T-cell (primary cell): ENCODE measurements around the gene GALNTL6. TPM values are rescaled to one million over a fixed set of nuclear protein-coding genes. Genes with fewer than 3 reads are reported as not detected.

Experiments used
- ATAC-seq, 4 experiments: fragments of 200-7000 bp in 3 of 4; fragments of 150-1000 bp in 1 of 4; cut with Tn5 transposase; replicated peaks in 1 of 4; 1 replicate in 3 of 4; 2 replicates in 1 of 4; pipeline ENCODE4 v1.10.0; 2021; ENCODE audit warnings: moderate library complexity in 3 of 4, mild to moderate bottlenecking in 2 of 4, moderate number of reproducible peaks in 1 of 4
- CTCF ChIA-PET, 2 donors: fragments of 300-600 bp; sonication (Branson Sonifier 250); formaldehyde crosslinking; loops; one replicate each; lab custom pipeline; 2022; ENCODE audit warnings: antibody characterized with exemption in 2 of 2; lab: Charles Lee
- POLR2A ChIA-PET, 2 donors: fragments of 300-600 bp; sonication (Branson Sonifier 250); formaldehyde crosslinking; loops; one replicate each; lab custom pipeline; 2022; ENCODE audit warnings: antibody characterized with exemption in 2 of 2; lab: Charles Lee
- DNase-seq, 35 experiments: peaks; one replicate each; pipeline versions ENCODE4 v3.0.0 to v3.0.0-alpha.2; 2013 to 2023
- H3K27ac ChIP-seq: one replicate; pipeline ENCODE4 v1.5.1; 2013; ENCODE audit warnings: low read length
- H3K27me3 ChIP-seq, 2 experiments: replicated peaks in 1 of 2; 1 replicate in 1 of 2; 2 replicates in 1 of 2; pipeline versions ENCODE4 v1.6.1 to v1.7.0; 2013; ENCODE audit warnings: low read length in 1 of 2, mixed read lengths in 1 of 2; ENCODE audit not compliant: control insufficient read depth in 2 of 2, insufficient read depth in 2 of 2; ENCODE audit errors: extremely low read depth in 1 of 2
- H3K36me3 ChIP-seq, 2 donors: 1 replicate in 1 of 2; 2 replicates in 1 of 2; pipeline versions ENCODE4 v1.6.1 to v1.7.0; 2013; ENCODE audit warnings: low read length in 1 of 2; ENCODE audit not compliant: control insufficient read depth in 2 of 2, insufficient read depth in 1 of 2; ENCODE audit errors: extremely low read depth in 1 of 2
- H3K4me1 ChIP-seq, 2 experiments: 1 replicate in 1 of 2; 2 replicates in 1 of 2; pipeline versions ENCODE4 v1.6.1 to v1.7.0; 2013; ENCODE audit warnings: low read length in 2 of 2, mixed read lengths in 1 of 2; ENCODE audit not compliant: insufficient read depth in 2 of 2, control insufficient read depth in 1 of 2; ENCODE audit errors: extremely low read depth in 1 of 2
- H3K4me3 ChIP-seq, 2 donors: 1 replicate in 1 of 2; 2 replicates in 1 of 2; pipeline versions ENCODE4 v1.5.1 to v1.7.0; 2013; ENCODE audit warnings: mild to moderate bottlenecking in 2 of 2, low read length in 1 of 2, moderate library complexity in 1 of 2; ENCODE audit not compliant: control insufficient read depth in 1 of 2; ENCODE audit errors: extremely low read depth in 1 of 2
- H3K9me3 ChIP-seq: 2 replicates; pipeline ENCODE4 v1.7.0; 2013
- H3K27ac Mint-ChIP-seq, 2 donors: one replicate each; pipeline ENCODE4 v1.8.0; 2020 to 2021; ENCODE audit warnings: mild to moderate bottlenecking in 2 of 2, mixed read lengths in 2 of 2
- H3K27me3 Mint-ChIP-seq, 2 donors: one replicate each; pipeline ENCODE4 v1.8.0; 2021 to 2022; ENCODE audit warnings: mixed read lengths in 2 of 2
- H3K36me3 Mint-ChIP-seq: one replicate; pipeline ENCODE4 v1.8.0; 2021; ENCODE audit warnings: mixed read lengths
- H3K4me1 Mint-ChIP-seq, 3 donors: one replicate each; pipeline ENCODE4 v1.8.0; 2020 to 2022; ENCODE audit warnings: mixed read lengths in 3 of 3, mild to moderate bottlenecking in 1 of 3
- H3K4me3 Mint-ChIP-seq, 3 donors: one replicate each; pipeline ENCODE4 v1.8.0; 2020 to 2022; ENCODE audit warnings: mild to moderate bottlenecking in 3 of 3, mixed read lengths in 3 of 3, moderate library complexity in 3 of 3
- H3K9me3 Mint-ChIP-seq, 3 donors: one replicate each; pipeline ENCODE4 v1.8.0; 2020 to 2022; ENCODE audit warnings: mixed read lengths in 3 of 3
- WGBS: methylation state at CpG from one replicate; pipeline ENCODE4 v1.1.5; 2013; ENCODE audit warnings: missing lambda C conversion rate; ENCODE audit not compliant: insufficient coverage; 5-methylcytosine and 5-hydroxymethylcytosine counted together
- total RNA-seq, 35 experiments: library from RNA in 6 of 35; stranded (reverse) in 6 of 35; fragments of 120-200 nt in 1 of 35; gene quantifications; one replicate each; pipeline versions ENCODE4 v1.2.1 to v1.2.4 and lab custom pipeline; 2013 to 2026

GALNTL6 gene
- total RNA-seq, 5 donors from 2014 or later (not counting 1 experiment from before 2014, with no cell fraction given), result not detected

DNA sequence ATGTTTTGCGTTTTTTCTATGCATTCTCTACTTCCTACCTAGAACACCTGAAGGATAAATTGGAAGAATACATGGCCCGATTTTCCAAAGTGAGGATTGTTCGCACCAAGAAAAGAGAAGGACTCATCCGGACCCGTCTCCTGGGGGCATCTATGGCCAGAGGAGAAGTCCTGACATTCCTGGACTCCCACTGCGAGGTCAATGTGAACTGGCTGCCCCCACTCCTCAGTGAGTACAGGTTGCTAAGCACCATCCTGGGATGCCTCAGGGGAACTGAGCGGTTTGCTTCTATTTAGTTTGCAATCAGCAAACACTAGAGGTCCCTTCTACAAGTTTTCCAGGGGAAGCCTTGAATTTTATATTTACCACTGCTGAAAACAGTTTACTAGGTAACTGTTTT lies 996.1 kb downstream of the GALNTL6 start:
- DNase-seq (no peak), ATAC-seq (no peak)
- H3K27me3 Mint-ChIP-seq, result peaks cover 0 to 5% of the 10 kb centered on the region in 2 donors
- H3K27ac ChIP-seq, result no peak overlapping the region
- H3K4me3 Mint-ChIP-seq, result no peak overlapping the region
- H3K9me3 ChIP-seq, result no peaks in the 10 kb centered on the region
- H3K4me3 ChIP-seq, result no peak overlapping the region
- H3K27ac Mint-ChIP-seq, result no peak overlapping the region
- H3K36me3 ChIP-seq, result no peaks in the 10 kb centered on the region
- H3K27me3 ChIP-seq, result no peaks in the 10 kb centered on the region
- no peaks in the 10 kb centered on the region for H3K4me1 ChIP-seq
- H3K36me3 Mint-ChIP-seq, result no peaks in the 10 kb centered on the region
- CTCF ChIA-PET, result no interaction called here
- POLR2A ChIA-PET, result no interaction called here
- 73% methylated on average over 5 of the region's 7 CpGs for WGBS
- no peaks in the 10 kb centered on the region for H3K4me1 Mint-ChIP-seq
- H3K9me3 Mint-ChIP-seq, result no peaks in the 10 kb centered on the region

DNA sequence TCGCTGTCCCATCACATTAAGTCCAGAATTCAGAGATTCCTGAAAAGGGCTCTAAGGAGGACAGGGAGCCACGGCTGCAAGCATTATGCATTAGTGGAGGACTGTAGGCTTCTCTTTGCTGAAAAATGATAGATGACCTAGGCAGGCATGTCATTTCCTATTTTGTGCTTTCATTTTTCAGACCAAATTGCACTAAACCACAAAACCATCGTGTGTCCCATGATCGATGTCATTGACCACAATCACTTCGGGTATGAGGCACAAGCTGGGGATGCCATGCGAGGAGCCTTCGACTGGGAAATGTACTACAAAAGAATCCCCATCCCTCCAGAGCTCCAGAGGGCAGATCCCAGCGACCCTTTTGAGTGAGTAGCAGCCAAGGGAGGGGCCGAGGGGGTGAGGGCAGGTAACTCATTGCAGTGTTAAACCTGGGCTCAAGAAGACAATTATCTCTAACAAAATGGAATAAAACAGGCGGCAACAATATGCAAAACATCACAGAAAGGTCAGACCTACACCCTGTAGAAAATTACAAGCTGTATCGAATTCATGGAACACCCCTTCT lies 1000.2 kb downstream of the GALNTL6 start:
- H3K9me3 Mint-ChIP-seq, result no peaks in the 10 kb centered on the region
- Histone ChIP-seq H3K27me3 (no peaks in the 10 kb centered on the region), H3K9me3 (no peaks in the 10 kb centered on the region), H3K4me1 (no peaks in the 10 kb centered on the region), H3K4me3 (no peak overlapping the region), H3K36me3 (no peaks in the 10 kb centered on the region), H3K27ac (no peak overlapping the region)
- H3K27me3 Mint-ChIP-seq, result peaks cover 0 to 8% of the 10 kb centered on the region in 2 donors
- ChIA-PET CTCF (no interaction called here), POLR2A (no interaction called here)
- DNase-seq (no peak), ATAC-seq (no peak)
- 13% methylated on average over 6 of the region's 11 CpGs for WGBS
- no peak overlapping the region for H3K27ac Mint-ChIP-seq
- no peaks in the 10 kb centered on the region for H3K4me1 Mint-ChIP-seq
- H3K4me3 Mint-ChIP-seq, result no peak overlapping the region
- H3K36me3 Mint-ChIP-seq, result no peaks in the 10 kb centered on the region

DNA sequence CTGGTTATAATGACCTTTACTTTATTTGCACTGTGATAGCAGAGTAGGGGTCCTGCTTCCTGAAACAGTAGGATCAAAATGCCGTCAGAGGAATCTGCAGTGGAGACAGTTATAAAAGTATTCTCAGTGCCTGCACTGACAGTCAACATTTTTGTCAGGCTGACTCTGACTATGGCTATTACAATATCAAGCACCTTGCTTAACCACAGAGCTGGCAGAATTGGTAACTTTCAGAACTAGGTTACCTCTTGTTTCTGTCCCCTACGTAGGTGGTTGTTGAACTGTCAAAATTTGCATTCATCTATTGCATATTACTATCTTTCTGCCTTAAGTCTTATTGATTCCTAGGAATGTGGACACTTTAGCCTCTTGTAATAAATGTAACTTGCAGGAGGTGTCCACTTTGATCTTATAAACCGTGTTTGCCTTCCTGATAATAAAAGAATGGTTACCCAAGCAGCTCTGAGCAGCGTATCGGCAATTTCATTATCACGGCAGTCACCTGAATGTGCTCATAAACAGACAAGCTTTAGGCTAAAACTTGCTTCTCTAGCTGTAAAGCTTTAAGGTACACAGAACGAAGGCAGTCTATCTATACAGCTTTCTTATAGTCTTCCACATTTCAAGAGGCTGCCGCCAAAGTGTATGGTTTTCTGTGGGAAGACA lies 1002.4 kb downstream of the GALNTL6 start:
- Histone ChIP-seq H3K27ac (no peak overlapping the region), H3K36me3 (no peaks in the 10 kb centered on the region), H3K27me3 (no peaks in the 10 kb centered on the region), H3K4me1 (no peaks in the 10 kb centered on the region), H3K4me3 (no peak overlapping the region), H3K9me3 (no peaks in the 10 kb centered on the region)
- Mint-ChIP-seq H3K27me3 (peaks cover 0 to 9% of the 10 kb centered on the region in 2 donors), H3K4me3 (no peak overlapping the region), H3K27ac (no peak overlapping the region), H3K9me3 (no peaks in the 10 kb centered on the region), H3K4me1 (no peaks in the 10 kb centered on the region), H3K36me3 (no peaks in the 10 kb centered on the region)
- ATAC-seq, result no peak
- ChIA-PET POLR2A (no interaction called here), CTCF (no interaction called here)
- WGBS, result 56% methylated on average over 1 of the region's 8 CpGs
- no peak for DNase-seq

DNA sequence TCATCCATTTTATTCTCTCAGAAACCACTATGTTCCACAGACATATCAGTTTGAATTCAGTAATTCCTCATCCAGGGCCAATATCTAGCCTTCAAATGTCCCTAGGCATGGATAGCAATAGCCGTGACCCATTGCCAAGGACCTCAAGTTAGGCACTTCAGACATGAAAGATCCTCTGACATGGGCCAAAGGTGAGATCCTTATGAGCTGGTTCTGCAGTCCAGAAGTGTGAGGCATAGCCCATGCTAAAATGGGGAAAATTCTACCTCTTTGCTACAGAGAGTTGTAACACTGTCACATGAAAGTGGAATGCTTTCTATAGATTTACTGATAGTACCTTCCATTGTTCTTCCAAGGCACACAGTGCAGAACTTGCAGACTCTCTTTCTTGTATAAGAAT lies 1005.7 kb downstream of the GALNTL6 start:
- Mint-ChIP-seq H3K36me3 (no peaks in the 10 kb centered on the region), H3K27ac (no peak overlapping the region), H3K4me1 (no peaks in the 10 kb centered on the region), H3K4me3 (no peak overlapping the region), H3K9me3 (no peaks in the 10 kb centered on the region), H3K27me3 (peaks cover 0 to 11% of the 10 kb centered on the region in 2 donors)
- no peak overlapping the region for H3K27ac ChIP-seq
- no peaks in the 10 kb centered on the region for H3K4me1 ChIP-seq
- H3K9me3 ChIP-seq, result no peaks in the 10 kb centered on the region
- ATAC-seq (no peak), DNase-seq (no peak)
- ChIA-PET CTCF (no interaction called here), POLR2A (no interaction called here)
- no peaks in the 10 kb centered on the region for H3K36me3 ChIP-seq
- peaks cover 0 to 2% of the 10 kb centered on the region in 2 experiments for H3K27me3 ChIP-seq
- H3K4me3 ChIP-seq, result no peak overlapping the region
- WGBS, result no CpG with 5 or more reads among the region's 1 CpG

DNA sequence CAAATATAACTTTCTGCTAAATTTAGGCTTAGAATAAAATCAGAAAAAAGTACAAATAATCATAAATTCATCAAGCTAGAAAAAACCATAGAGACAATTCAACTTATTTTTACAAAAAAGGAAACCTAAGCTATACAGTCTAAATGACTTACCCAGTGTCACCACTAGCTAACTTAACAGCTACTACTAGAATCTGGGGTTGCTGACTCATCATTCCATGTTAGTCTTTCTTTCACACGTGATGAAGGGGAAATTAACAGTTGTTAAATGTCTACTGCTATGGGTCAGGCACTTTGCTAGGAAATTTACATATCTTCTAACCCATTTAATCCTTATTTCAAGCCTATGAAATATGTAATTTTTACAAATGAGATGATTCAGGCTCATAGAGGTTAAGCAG lies 1006.1 kb downstream of the GALNTL6 start:
- Mint-ChIP-seq H3K36me3 (no peaks in the 10 kb centered on the region), H3K27me3 (peaks cover 0 to 11% of the 10 kb centered on the region in 2 donors), H3K4me3 (no peak overlapping the region), H3K27ac (no peak overlapping the region), H3K9me3 (no peaks in the 10 kb centered on the region), H3K4me1 (no peaks in the 10 kb centered on the region)
- no peak overlapping the region for H3K4me3 ChIP-seq
- ChIA-PET POLR2A (no interaction called here), CTCF (no interaction called here)
- H3K27ac ChIP-seq, result no peak overlapping the region
- peaks cover 0 to 2% of the 10 kb centered on the region in 2 experiments for H3K27me3 ChIP-seq
- no peaks in the 10 kb centered on the region for H3K36me3 ChIP-seq
- no peaks in the 10 kb centered on the region for H3K4me1 ChIP-seq
- H3K9me3 ChIP-seq, result no peaks in the 10 kb centered on the region
- no CpG with 5 or more reads among the region's 1 CpG for WGBS
- no peak for ATAC-seq
- DNase-seq, result no peak

DNA sequence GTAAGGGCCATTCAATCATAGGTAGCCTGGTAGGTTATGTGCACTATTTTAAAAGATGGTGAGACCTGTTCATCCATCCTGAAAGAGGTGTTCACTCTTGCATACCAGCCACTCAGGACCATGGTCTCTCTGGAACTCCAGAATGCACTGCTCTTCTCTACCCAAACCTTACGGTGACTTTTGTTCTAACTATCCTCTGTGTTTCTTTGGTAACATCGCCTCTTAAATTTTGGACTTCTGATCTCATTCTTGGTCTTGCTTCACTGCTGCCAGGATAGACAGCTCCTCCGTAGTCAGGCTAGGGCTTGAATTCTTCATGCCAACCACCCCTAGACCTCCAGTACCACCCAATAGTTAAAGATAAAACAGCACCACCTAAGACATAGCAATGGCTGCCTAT lies 1009.1 kb downstream of the GALNTL6 start:
- H3K4me1 ChIP-seq, result no peaks in the 10 kb centered on the region
- Mint-ChIP-seq H3K27ac (no peak overlapping the region), H3K36me3 (no peaks in the 10 kb centered on the region), H3K4me3 (no peak overlapping the region), H3K27me3 (peaks cover 1 to 3% of the 10 kb centered on the region in 2 donors), H3K4me1 (no peaks in the 10 kb centered on the region), H3K9me3 (no peaks in the 10 kb centered on the region)
- H3K36me3 ChIP-seq, result no peaks in the 10 kb centered on the region
- no peak overlapping the region for H3K4me3 ChIP-seq
- ATAC-seq, result no peak
- CTCF ChIA-PET, result no interaction called here
- POLR2A ChIA-PET, result no interaction called here
- WGBS, result 88% methylated on average over 1 of the region's 3 CpGs
- DNase-seq, result no peak
- H3K9me3 ChIP-seq, result no peaks in the 10 kb centered on the region
- peaks cover 0 to 2% of the 10 kb centered on the region in 2 experiments for H3K27me3 ChIP-seq
- H3K27ac ChIP-seq, result no peak overlapping the region
